Ascending aorta (tissue), 2 donors: ENCODE measurements around the gene ASPSCR1. TPM values are rescaled to one million over a fixed set of nuclear protein-coding genes. Genes with fewer than 3 reads are reported as not detected.

ENCODE experiments used
- DNase-seq, 2 donors: peaks; one replicate each; pipeline ENCODE4 v3.0.0-alpha.2; 2019; ENCODE audit warnings: low spot score in 2 of 2
- H3K27ac ChIP-seq, 2 donors: fragments of 200-600 bp; sonication (generic); one replicate each; pipeline ENCODE4 v1.5.1; 2016 to 2017; ENCODE audit warnings: mild to moderate bottlenecking in 1 of 2
- H3K27me3 ChIP-seq: fragments of 200-600 bp; sonication (generic); one replicate; pipeline ENCODE4 v1.5.1; 2017
- H3K36me3 ChIP-seq, 2 donors: fragments of 200-600 bp; sonication (generic); one replicate each; pipeline ENCODE4 v1.5.1; 2016
- H3K4me1 ChIP-seq, 2 donors: fragments of 200-600 bp; sonication (generic); one replicate each; pipeline ENCODE4 v1.5.1; 2016 to 2017; ENCODE audit warnings: mild to moderate bottlenecking in 1 of 2
- H3K4me3 ChIP-seq, 2 donors: fragments of 200-600 bp; sonication (generic); one replicate each; pipeline ENCODE4 v1.5.1; 2016 to 2017; ENCODE audit warnings: mild to moderate bottlenecking in 1 of 2
- H3K9me3 ChIP-seq, 2 donors: fragments of 200-600 bp; sonication (generic); one replicate each; pipeline ENCODE4 v1.5.1; 2016
- CTCF ChIP-seq, 3 experiments: fragments of 200-600 bp in 2 of 3; fragments of 450-650 bp in 1 of 3; sonication (generic) in 2 of 3; IDR thresholded peaks; one replicate each; pipeline ENCODE4 v1.5.1; 2016 to 2019; ENCODE audit warnings: antibody characterized with exemption in 3 of 3, mild to moderate bottlenecking in 1 of 3, moderate library complexity in 1 of 3
- intact Hi-C: fragments of 100-400 bp; cut with DNase I; formaldehyde crosslinking; loops from one replicate; pipeline ENCODE4 v1.15.1; 2023
- total RNA-seq: library from RNA; depleted of rRNA; stranded (reverse); fragments of >200 nt; gene quantifications from one replicate; pipeline ENCODE4 v1.1.0, GENCODE V29; 2016

Gene ASPSCR1
- total RNA-seq, 1 donor from 2014 or later = 45.1 TPM

GRCh38 chr17:82060614-82061013 lies 83.2 kb downstream of the ASPSCR1 start:
- Histone ChIP-seq H3K27me3 (no peaks in the 10 kb centered on the region), H3K9me3 (no peaks in the 10 kb centered on the region), H3K4me3 (no peak overlapping the region), H3K4me1 (peaks cover 9 to 12% of the 10 kb centered on the region in 2 donors), H3K36me3 (peaks cover 66 to 77% of the 10 kb centered on the region in 2 donors), H3K27ac (no peak overlapping the region)
- no peak for TF ChIP-seq CTCF (IDR thresholded peaks at IDR 0.05)
- intact Hi-C loops = no loop called here
- no peak for DNase-seq

GRCh38 chr17:82061047-82061925 lies 83.9 kb downstream of the ASPSCR1 start:
- intact Hi-C loops = no loop called here
- peaks cover 59 to 70% of the 10 kb centered on the region in 2 donors for H3K36me3 ChIP-seq
- no peaks in the 10 kb centered on the region for H3K9me3 ChIP-seq
- no peak overlapping the region for H3K27ac ChIP-seq
- no peak for TF ChIP-seq CTCF (IDR thresholded peaks at IDR 0.05)
- H3K27me3 ChIP-seq = no peaks in the 10 kb centered on the region
- peaks cover 13 to 18% of the 10 kb centered on the region in 2 donors for H3K4me1 ChIP-seq
- DNase-seq = no peak
- H3K4me3 ChIP-seq = no peak overlapping the region

GRCh38 chr17:82062076-82062983 lies 84.9 kb downstream of the ASPSCR1 start:
- peaks cover 50 to 59% of the 10 kb centered on the region in 2 donors for H3K36me3 ChIP-seq
- H3K9me3 ChIP-seq = no peaks in the 10 kb centered on the region
- TF ChIP-seq CTCF (IDR thresholded peaks at IDR 0.05) = no peak
- no peaks in the 10 kb centered on the region for H3K27me3 ChIP-seq
- H3K27ac ChIP-seq = no peak overlapping the region
- H3K4me3 ChIP-seq = no peak overlapping the region
- intact Hi-C loops = no loop called here
- DNase-seq = no peak
- peaks cover 13 to 18% of the 10 kb centered on the region in 2 donors for H3K4me1 ChIP-seq

- no peaks in the 10 kb centered on the region for H3K27me3 ChIP-seq
- no peak for DNase-seq
- H3K4me1 ChIP-seq = peaks cover 13 to 18% of the 10 kb centered on the region in 2 donors
- intact Hi-C loops = no loop called here
- no peak overlapping the region for H3K27ac ChIP-seq
- H3K9me3 ChIP-seq = no peaks in the 10 kb centered on the region
- no peak overlapping the region for H3K4me3 ChIP-seq
- H3K36me3 ChIP-seq = peaks cover 44 to 53% of the 10 kb centered on the region in 2 donors
- TF ChIP-seq CTCF (IDR thresholded peaks at IDR 0.05) = no peak
Measured at GRCh38 chr17:82062984-82063368, 85.5 kb downstream of the ASPSCR1 start.

GRCh38 chr17:82063424-82064415 lies 86.3 kb downstream of the ASPSCR1 start:
- no peak for TF ChIP-seq CTCF (IDR thresholded peaks at IDR 0.05)
- intact Hi-C loops = loop anchor here (2.0 kb wide), 1 partner anchor 13 kb away; the partner anchor contains the start of genes GPS1 and RFNG
- Histone ChIP-seq H3K27me3 (no peaks in the 10 kb centered on the region), H3K36me3 (peaks cover 38 to 45% of the 10 kb centered on the region in 2 donors), H3K9me3 (no peaks in the 10 kb centered on the region), H3K27ac (no peak overlapping the region), H3K4me3 (peak overlapping the region in 1 of 2 donors; percentile 92), H3K4me1 (peaks cover 13 to 18% of the 10 kb centered on the region in 2 donors)
- DNase-seq = no peak
